HPDE6-E6E7 (cell line): ENCODE data around the gene WNT9B.

Source experiments
- DNase-seq: peaks from one replicate; pipeline ENCODE4 v3.0.0; 2011; ENCODE audit warnings: missing footprints; ENCODE audit errors: extremely low spot score

WNT9B gene

GRCh38 chr17:46853896-46854444, 2.6 kb downstream of the WNT9B start:
- DNase-seq: no peak

GRCh38 chr17:46854515-46854914, 3.1 kb downstream of the WNT9B start:
- no peak for DNase-seq

- DNase-seq: no peak
Measured at GRCh38 chr17:46854948-46855347, 3.6 kb downstream of the WNT9B start.

- no peak for DNase-seq
Measured at GRCh38 chr17:46857600-46857999, 6.2 kb downstream of the WNT9B start.

GRCh38 chr17:46859996-46860395, 8.6 kb downstream of the WNT9B start:
- no peak for DNase-seq

GRCh38 chr17:46862949-46863348, 11.6 kb downstream of the WNT9B start:
- no peak for DNase-seq

- DNase-seq: no peak
Measured at GRCh38 chr17:46863383-46864121, 12.2 kb downstream of the WNT9B start.

- no peak for DNase-seq
Measured at GRCh38 chr17:46865100-46865499, 13.7 kb downstream of the WNT9B start.

GRCh38 chr17:46866325-46866724, 14.9 kb downstream of the WNT9B start:
- DNase-seq: no peak

GRCh38 chr17:46866747-46867146, 15.4 kb downstream of the WNT9B start:
- no peak for DNase-seq

GRCh38 chr17:46868689-46869187, 17.4 kb downstream of the WNT9B start:
- DNase-seq: no peak

GRCh38 chr17:46869296-46869695, 17.9 kb downstream of the WNT9B start:
- DNase-seq: no peak

GRCh38 chr17:46869975-46870803, 18.8 kb downstream of the WNT9B start:
- DNase-seq: no peak

- DNase-seq: no peak
Measured at GRCh38 chr17:46872421-46872820, 21.0 kb downstream of the WNT9B start.

- no peak for DNase-seq
Measured at GRCh38 chr17:46873941-46874645, 22.7 kb downstream of the WNT9B start.

- no peak for DNase-seq
Measured at GRCh38 chr17:46874906-46875305, 23.5 kb downstream of the WNT9B start.

GRCh38 chr17:46875849-46876352, 24.5 kb downstream of the WNT9B start:
- no peak for DNase-seq

- peak; percentile 73 for DNase-seq
Measured at GRCh38 chr17:46876353-46876887, 25.0 kb downstream of the WNT9B start.

GRCh38 chr17:46876926-46877325, 25.5 kb downstream of the WNT9B start:
- DNase-seq: no peak

- no peak for DNase-seq
Measured at GRCh38 chr17:46877466-46877865, 26.1 kb downstream of the WNT9B start.

- DNase-seq: no peak
Measured at GRCh38 chr17:46878055-46878454, 26.7 kb downstream of the WNT9B start.
